Measurements from ENCODE around the gene IGSF3.

DNA sequence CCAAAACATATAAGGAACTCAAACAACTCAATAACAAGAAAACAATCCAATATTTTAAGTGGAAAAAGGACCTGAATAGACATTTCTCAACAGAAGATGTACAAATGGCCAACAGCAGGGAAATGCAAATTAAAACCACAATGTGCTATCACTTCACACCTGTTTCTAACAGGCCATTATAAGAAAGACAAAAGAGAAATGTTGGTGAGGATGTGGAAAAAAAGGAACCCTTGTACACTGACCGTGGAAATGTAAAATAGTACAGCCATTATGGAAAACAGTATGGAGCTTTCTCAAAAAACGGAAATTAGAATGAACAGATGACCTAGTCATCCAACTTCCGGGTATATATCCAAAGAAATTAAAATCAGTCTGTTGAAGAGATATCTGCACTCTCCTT is 48.9 kb upstream of the IGSF3 start:
- TF ChIP-seq, protein P1, sequence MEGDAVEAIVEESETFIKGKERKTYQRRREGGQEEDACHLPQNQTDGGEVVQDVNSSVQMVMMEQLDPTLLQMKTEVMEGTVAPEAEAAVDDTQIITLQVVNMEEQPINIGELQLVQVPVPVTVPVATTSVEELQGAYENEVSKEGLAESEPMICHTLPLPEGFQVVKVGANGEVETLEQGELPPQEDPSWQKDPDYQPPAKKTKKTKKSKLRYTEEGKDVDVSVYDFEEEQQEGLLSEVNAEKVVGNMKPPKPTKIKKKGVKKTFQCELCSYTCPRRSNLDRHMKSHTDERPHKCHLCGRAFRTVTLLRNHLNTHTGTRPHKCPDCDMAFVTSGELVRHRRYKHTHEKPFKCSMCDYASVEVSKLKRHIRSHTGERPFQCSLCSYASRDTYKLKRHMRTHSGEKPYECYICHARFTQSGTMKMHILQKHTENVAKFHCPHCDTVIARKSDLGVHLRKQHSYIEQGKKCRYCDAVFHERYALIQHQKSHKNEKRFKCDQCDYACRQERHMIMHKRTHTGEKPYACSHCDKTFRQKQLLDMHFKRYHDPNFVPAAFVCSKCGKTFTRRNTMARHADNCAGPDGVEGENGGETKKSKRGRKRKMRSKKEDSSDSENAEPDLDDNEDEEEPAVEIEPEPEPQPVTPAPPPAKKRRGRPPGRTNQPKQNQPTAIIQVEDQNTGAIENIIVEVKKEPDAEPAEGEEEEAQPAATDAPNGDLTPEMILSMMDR (IDR thresholded peaks at IDR 0.05; ENCODE audit: insufficient read depth, low read length), result no peak
- TF ChIP-seq, protein P2, sequence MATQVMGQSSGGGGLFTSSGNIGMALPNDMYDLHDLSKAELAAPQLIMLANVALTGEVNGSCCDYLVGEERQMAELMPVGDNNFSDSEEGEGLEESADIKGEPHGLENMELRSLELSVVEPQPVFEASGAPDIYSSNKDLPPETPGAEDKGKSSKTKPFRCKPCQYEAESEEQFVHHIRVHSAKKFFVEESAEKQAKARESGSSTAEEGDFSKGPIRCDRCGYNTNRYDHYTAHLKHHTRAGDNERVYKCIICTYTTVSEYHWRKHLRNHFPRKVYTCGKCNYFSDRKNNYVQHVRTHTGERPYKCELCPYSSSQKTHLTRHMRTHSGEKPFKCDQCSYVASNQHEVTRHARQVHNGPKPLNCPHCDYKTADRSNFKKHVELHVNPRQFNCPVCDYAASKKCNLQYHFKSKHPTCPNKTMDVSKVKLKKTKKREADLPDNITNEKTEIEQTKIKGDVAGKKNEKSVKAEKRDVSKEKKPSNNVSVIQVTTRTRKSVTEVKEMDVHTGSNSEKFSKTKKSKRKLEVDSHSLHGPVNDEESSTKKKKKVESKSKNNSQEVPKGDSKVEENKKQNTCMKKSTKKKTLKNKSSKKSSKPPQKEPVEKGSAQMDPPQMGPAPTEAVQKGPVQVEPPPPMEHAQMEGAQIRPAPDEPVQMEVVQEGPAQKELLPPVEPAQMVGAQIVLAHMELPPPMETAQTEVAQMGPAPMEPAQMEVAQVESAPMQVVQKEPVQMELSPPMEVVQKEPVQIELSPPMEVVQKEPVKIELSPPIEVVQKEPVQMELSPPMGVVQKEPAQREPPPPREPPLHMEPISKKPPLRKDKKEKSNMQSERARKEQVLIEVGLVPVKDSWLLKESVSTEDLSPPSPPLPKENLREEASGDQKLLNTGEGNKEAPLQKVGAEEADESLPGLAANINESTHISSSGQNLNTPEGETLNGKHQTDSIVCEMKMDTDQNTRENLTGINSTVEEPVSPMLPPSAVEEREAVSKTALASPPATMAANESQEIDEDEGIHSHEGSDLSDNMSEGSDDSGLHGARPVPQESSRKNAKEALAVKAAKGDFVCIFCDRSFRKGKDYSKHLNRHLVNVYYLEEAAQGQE (IDR thresholded peaks at IDR 0.05; ENCODE audit: insufficient replicate concordance, low read depth), result no peak
- TF ChIP-seq SPI1 (IDR thresholded peaks at IDR 0.05; ENCODE audit: borderline replicate concordance, low read depth), result no peak
